ENCODE data around the gene HINT3. TPM values are rescaled to one million over a fixed set of nuclear protein-coding genes. Genes with fewer than 3 reads are reported as not detected.
A peak's percentile ranks its signal among the peaks of the same experiment; 100 is the strongest.

Gene HINT3
- total and polyA plus RNA-seq, 2 of the 13 experiments (the other 11 are each of a cell fraction or from before 2014, with no cell fraction given), result 3.1 to 22.8 TPM

GRCh38 chr6:125918681-125919566 is 37.6 kb upstream of the HINT3 start (continued):
- no peak for TF ChIP-seq HBP1 (CRISPR knock-in tag; IDR thresholded peaks at IDR 0.05; ENCODE audit: low read depth)
- peak; percentile 39; the same call in 1 of the 2 replicates for TF ChIP-seq FOXK1 (CRISPR knock-in tag; IDR thresholded peaks at IDR 0.05; ENCODE audit: borderline replicate concordance, low read depth)
- peak; percentile 89 for TF ChIP-seq IKZF5 (CRISPR knock-in tag; IDR thresholded peaks at IDR 0.05)
- no peak for TF ChIP-seq ZNF280B (CRISPR knock-in tag; IDR thresholded peaks at IDR 0.05; ENCODE audit: borderline replicate concordance)
- peak; percentile 61; the same call in 1 of the 2 replicates for TF ChIP-seq ZBTB43 (CRISPR knock-in tag; conservative IDR thresholded peaks at IDR 0.05)
- peak; percentile 59; the same call in 1 of the 2 replicates for TF ChIP-seq TAF1 (CRISPR knock-in tag; IDR thresholded peaks at IDR 0.05)
- no peak for TF ChIP-seq HES4 (CRISPR knock-in tag; IDR thresholded peaks at IDR 0.05; ENCODE audit: borderline replicate concordance)
- TF ChIP-seq ZNF160 (CRISPR knock-in tag; IDR thresholded peaks at IDR 0.05), result no peak
- TF ChIP-seq HDAC1 (CRISPR knock-in tag; IDR thresholded peaks at IDR 0.05), result peak; percentile 67; the same call in 1 of the 2 replicates
- no peak for TF ChIP-seq XRCC5 (optimal IDR thresholded peaks at IDR 0.05; ENCODE audit: low read length)
- TF ChIP-seq SIX4 (CRISPR knock-in tag; IDR thresholded peaks at IDR 0.05), result peak; percentile 92
- TF ChIP-seq THRA (CRISPR knock-in tag; IDR thresholded peaks at IDR 0.05; ENCODE audit: borderline replicate concordance), result no peak
- no peak for TF ChIP-seq GABPA (IDR thresholded peaks at IDR 0.05; ENCODE audit: low read depth, low read length)
- peak; percentile 35; the same call in 1 of the 2 replicates for TF ChIP-seq GABPA (CRISPR knock-in tag; IDR thresholded peaks at IDR 0.05; ENCODE audit: low read depth)
- no peak for TF ChIP-seq ZNF687 (CRISPR knock-in tag; IDR thresholded peaks at IDR 0.05)
- TF ChIP-seq KDM2A (CRISPR knock-in tag; IDR thresholded peaks at IDR 0.05; ENCODE audit: borderline replicate concordance, low read depth), result no peak
- no peak for TF ChIP-seq STAT5B (CRISPR knock-in tag; IDR thresholded peaks at IDR 0.05)
